Activated T-cell treated with anti-CD3 and anti-CD28 coated beads, Interleukin-2, amount 50 U/mL, for 4 hours (primary cell): ENCODE measurements around the gene DHRSX. TPM values are rescaled to one million over a fixed set of nuclear protein-coding genes. Genes with fewer than 3 reads are reported as not detected.
"Not testable (repeated sequence)": the region's sequence is repeated elsewhere in the genome, so short reads cannot be mapped to it uniquely, and the experiment has no call there.

Experiments
- ATAC-seq, 2 donors: fragments of 200-7000 bp; cut with Tn5 transposase; one replicate each; pipeline ENCODE4 v1.10.0; 2021
- DNase-seq: peaks from one replicate; pipeline ENCODE4 v3.0.0-alpha.2; 2020
- H3K27me3 Mint-ChIP-seq: one replicate; pipeline ENCODE4 v1.8.0; 2021; ENCODE audit warnings: low read depth, mixed read lengths
- H3K36me3 Mint-ChIP-seq: one replicate; pipeline ENCODE4 v1.8.0; 2022; ENCODE audit warnings: mixed read lengths; ENCODE audit not compliant: insufficient read depth
- H3K4me1 Mint-ChIP-seq: one replicate; pipeline ENCODE4 v1.8.0; 2021; ENCODE audit warnings: low read depth, mixed read lengths
- H3K4me3 Mint-ChIP-seq: one replicate; pipeline ENCODE4 v1.8.0; 2021; ENCODE audit warnings: mild to moderate bottlenecking, moderate library complexity, mixed read lengths
- H3K9me3 Mint-ChIP-seq: one replicate; pipeline ENCODE4 v1.8.0; 2021; ENCODE audit warnings: mixed read lengths
- total RNA-seq, 3 donors: library from RNA; stranded (reverse); gene quantifications; one replicate each; pipeline ENCODE4 v1.2.1, GENCODE V29; 2021

Gene DHRSX
- total RNA-seq, 3 donors from 2014 or later, result 19.3 to 23.2 (median 22.0) TPM

DNA sequence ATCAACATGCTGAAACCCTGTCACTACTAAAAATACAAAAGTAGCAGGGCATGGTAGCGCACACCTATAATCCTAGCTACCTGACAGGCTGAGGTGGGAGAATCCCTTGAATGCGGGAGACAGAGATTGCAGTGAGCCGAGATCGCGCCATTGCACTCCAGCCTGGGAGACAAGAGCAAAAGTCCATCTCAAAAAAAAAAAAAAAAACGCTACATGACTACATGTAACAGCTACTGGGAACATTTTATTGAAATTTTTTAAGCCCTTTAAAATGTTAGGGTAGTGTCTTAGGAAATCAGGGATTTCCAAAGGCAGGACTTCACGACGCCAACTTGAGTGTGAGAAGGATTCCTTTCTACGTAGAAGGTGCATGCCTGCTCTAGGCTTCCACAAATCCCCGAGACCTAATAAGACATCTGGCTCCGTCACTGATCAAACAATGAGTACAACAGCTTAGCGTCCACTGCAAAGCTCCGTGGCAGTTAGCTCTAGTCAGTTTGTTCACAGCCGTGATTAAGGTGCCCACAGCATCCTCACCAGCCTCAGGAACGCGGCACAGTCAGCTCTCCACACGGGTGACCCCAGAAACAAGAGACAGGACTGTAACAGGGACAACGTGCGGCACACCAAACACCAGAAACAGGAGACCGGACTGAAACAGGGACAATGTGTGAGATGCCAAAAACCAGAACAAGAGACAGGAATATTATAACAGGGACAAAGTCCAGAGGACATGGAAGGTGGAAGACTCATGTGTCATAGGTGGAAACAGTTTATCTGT, 33.7 kb downstream of the DHRSX start:
- DNase-seq, result no peak
- Mint-ChIP-seq H3K4me3 (no peak overlapping the region), H3K36me3 (peaks cover 14% of the 10 kb centered on the region), H3K27me3 (no peaks in the 10 kb centered on the region), H3K9me3 (no peaks in the 10 kb centered on the region), H3K4me1 (peaks cover 2% of the 10 kb centered on the region)
- ATAC-seq, result no peak

DNA sequence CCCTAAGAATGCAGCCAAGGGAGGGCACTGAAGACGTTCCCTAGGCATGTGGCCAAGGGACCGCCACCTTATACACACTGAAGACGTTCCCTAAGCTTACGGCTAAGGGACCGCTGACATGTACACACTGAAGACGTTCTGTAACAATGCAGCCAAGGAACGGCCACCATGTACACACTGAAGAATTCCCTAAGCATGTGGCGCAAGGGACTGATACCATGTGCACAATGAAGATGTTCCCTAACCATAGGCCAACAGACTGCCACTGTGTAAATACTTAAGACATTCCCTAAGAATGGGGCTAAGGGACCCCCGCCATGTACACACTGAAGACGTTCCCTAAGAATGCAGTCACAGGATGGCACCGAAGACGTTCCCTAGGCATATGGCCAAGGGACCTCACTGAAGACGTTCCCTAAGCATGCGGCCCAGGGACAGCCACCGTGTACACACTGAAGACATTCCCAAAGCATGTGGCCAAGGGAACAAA, 36.1 kb downstream of the DHRSX start:
- no peak overlapping the region for H3K4me3 Mint-ChIP-seq
- no peaks in the 10 kb centered on the region for H3K9me3 Mint-ChIP-seq
- peaks cover 2% of the 10 kb centered on the region for H3K4me1 Mint-ChIP-seq
- H3K27me3 Mint-ChIP-seq, result no peaks in the 10 kb centered on the region
- DNase-seq (no peak), ATAC-seq (no peak)
- H3K36me3 Mint-ChIP-seq, result peaks cover 10% of the 10 kb centered on the region

DNA sequence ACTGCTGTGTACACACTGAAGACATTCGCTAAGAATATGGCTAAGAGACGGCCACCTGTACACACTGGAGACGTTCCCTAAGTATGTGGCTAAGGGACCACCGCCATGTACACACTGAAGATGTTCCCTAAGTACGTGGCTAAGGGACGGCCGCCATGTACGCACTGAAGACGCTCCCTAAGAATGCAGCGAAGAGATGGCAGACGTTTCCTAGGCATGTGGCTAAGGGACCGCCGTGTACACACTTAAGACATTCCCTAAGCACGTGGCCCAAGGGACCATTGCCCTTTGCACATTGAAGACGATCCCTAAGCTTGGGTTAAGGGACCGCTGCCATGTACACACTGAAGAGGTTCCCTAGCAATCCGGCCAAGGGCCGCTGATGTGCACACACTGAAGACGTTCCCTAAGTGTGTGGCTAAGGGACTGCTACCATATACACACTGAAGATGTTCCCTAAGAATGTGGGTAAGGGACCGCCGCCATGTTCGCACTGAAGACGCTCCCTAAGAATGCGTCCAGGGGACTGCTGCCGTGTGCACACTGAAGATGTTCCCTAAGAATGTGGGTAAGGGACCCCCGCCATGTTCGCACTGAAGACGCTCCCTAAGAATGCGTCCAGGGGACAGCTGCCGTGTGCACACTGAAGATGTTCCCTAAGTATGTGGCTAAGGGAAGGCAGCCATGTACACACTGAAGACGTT, 36.7 kb downstream of the DHRSX start:
- Mint-ChIP-seq H3K27me3 (no peaks in the 10 kb centered on the region), H3K4me1 (peaks cover 2% of the 10 kb centered on the region), H3K9me3 (no peaks in the 10 kb centered on the region), H3K4me3 (no peak overlapping the region), H3K36me3 (peaks cover 10% of the 10 kb centered on the region)
- no peak for ATAC-seq
- no peak for DNase-seq

DNA sequence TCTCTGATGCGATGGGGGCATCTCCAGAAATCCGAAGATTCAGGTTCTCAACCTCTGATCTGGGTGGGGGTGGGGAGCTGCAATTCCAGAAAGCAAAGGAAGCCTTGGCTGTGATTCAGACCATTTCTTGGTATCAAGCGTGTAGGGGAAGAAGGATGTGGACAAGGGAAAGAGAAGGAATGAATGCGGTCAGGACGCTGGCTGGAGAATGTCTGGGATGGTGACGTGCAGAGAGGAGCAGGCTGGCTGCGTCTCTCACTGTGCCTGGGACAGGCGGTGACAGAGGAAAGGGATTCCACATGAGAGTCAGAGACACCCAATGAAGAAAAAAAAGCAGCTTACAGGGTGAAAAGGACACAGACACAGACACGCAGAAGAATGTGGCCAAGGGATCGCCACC, 37.3 kb downstream of the DHRSX start:
- H3K9me3 Mint-ChIP-seq, H3K4me1 Mint-ChIP-seq, H3K4me3 Mint-ChIP-seq, H3K36me3 Mint-ChIP-seq, ATAC-seq, DNase-seq, H3K27me3 Mint-ChIP-seq: not testable (repeated sequence)

DNA sequence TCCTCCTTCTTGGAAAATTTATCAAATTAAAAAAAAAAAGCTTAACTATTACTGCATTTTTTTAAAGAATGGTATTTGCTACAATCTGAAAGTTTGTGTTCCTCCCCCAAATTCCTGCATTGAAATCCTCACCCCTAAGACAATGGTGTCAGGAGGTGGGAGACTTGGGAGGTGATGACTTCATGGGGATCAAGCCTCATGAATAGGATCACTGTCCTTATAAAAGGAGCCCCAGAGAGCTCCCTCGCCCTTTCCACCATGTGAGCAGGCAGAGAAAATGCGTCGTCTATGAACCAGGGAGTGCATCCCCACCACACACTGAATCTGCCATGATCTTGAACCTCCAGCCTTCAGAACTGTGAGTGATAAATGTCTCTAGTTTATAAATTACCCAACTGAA, 38.0 kb downstream of the DHRSX start:
- ATAC-seq (no peak), DNase-seq (no peak)
- no peaks in the 10 kb centered on the region for H3K9me3 Mint-ChIP-seq
- peaks cover 6% of the 10 kb centered on the region for H3K36me3 Mint-ChIP-seq
- H3K4me3 Mint-ChIP-seq, result no peak overlapping the region
- H3K27me3 Mint-ChIP-seq, result no peaks in the 10 kb centered on the region
- peaks cover 2% of the 10 kb centered on the region for H3K4me1 Mint-ChIP-seq

DNA sequence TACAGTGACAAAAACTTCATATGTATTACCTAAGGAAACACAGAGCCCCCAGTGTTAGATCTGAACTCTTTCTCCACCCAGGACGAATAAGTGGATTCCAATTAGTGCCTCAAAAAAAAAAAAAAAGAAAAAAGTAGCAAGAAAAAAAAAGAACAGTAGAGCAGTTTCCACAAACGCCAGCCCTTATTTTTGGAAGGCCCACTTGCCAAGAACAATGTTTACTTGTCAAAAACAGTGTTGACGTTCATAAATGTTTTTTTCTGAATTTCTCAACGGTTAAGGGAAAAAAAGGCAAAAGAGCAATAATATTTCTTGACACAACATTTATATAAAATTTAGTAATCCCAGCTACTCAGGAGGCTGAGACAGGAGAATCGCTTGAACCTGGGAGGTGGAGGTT, 38.7 kb downstream of the DHRSX start:
- Mint-ChIP-seq H3K9me3 (no peaks in the 10 kb centered on the region), H3K36me3 (peaks cover 5% of the 10 kb centered on the region)

DNA sequence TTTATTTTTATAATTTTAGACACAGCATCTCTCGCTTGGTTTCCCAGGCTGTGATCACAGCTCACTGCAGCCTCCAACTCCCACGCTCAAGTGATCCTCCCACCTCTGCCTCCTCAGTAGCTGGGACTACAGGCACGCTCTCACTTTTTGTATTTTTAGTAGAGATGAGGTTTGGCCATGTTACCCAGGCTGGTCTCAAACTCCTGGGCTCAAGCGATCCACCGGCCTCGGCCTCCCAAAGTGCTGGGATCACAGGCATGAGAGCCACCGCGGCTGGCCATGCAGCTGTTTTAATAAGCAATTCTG, 39.1 kb downstream of the DHRSX start:
- H3K36me3 Mint-ChIP-seq, result peaks cover 6% of the 10 kb centered on the region
- H3K4me3 Mint-ChIP-seq, result no peak overlapping the region
- no peaks in the 10 kb centered on the region for H3K9me3 Mint-ChIP-seq
- ATAC-seq (no peak), DNase-seq (no peak)
- H3K27me3 Mint-ChIP-seq, result no peaks in the 10 kb centered on the region
- H3K4me1 Mint-ChIP-seq, result peaks cover 3% of the 10 kb centered on the region

More for the DNA sequence above, 38.7 kb downstream of the DHRSX start:
- no peak for ATAC-seq
- no peak for DNase-seq
- no peaks in the 10 kb centered on the region for H3K27me3 Mint-ChIP-seq
- no peak overlapping the region for H3K4me3 Mint-ChIP-seq
- peaks cover 2% of the 10 kb centered on the region for H3K4me1 Mint-ChIP-seq

DNA sequence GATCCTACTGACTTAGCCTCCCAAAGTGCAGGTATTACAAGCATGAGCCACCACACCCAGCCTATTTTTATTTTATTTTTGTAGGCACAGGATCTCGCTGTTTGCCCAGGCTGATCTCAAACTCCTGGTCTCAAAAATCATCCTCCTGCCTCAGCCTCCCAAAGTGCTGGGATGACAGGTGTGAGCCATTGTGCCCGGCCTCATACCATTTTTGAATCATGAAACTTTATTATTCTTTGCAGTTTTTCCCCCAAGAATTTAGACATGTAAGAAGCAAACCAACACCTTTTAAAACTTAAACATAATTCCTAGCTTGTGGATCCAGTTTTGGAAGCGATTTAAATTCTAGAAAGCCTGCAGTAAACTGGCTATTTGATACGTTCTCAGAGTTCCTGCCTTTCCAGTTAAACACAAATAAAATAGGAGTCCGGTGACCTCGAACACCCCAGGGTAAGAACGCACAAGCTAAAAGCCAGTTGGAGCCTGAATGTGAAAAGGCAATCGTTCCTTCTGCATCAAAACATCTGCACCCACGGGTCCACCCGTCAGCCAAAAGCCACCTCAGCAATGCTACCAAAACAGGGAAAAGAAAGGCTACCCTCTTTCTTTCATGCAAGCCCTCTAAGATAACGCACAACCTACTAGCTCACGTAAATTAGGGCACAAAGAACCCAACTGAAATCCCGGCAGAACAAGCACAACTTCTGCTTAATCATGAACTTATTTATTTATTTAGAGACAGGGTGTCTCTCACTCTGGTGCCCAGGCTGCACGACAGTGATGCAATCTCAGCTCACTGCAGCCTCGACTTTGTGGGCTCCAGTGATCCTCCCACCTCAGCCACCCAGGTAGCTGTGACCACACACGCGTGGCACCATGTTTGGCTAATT, 39.7 kb downstream of the DHRSX start:
- not testable (repeated sequence) for ATAC-seq, H3K9me3 Mint-ChIP-seq, H3K27me3 Mint-ChIP-seq, H3K36me3 Mint-ChIP-seq, DNase-seq, H3K4me1 Mint-ChIP-seq, H3K4me3 Mint-ChIP-seq

DNA sequence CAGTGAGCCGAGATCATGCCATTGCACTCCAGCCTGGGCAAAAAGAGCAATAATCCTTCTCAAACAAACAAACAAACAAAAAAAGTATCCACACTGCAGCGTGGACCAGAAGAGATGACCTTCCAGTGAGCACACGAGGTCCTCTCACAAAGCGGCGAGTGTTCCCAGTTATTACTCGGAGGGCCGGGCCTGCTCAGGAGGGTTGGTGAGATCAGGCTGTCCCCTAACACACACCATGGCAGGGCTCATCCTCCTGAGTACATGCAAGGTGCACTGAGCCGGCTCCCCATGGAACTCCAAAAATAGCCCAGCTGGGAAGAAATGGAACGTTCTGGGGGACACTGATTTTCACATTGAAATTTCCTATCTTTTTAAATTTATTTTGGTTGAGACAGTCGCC, 40.7 kb downstream of the DHRSX start:
- not testable (repeated sequence) for H3K4me1 Mint-ChIP-seq, H3K27me3 Mint-ChIP-seq, H3K4me3 Mint-ChIP-seq, DNase-seq, H3K36me3 Mint-ChIP-seq, H3K9me3 Mint-ChIP-seq, ATAC-seq

DNA sequence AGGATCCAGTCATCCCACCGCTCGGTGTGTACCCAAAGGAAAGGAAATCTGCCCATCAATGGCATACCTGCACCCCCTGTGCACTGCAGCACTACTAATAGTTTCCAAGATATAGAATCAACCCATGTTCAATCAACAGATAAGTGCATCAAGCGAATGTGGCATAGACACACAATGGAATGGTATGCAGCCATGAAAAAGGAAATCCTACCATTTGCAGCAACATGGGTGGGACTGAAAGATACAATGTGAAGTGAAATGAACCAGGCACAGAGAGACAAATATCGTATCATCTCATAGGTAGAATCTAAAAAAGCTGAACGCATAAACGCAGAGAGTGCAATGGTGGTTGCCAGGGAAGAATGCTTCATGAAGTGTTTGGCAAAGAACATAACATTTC, 42.5 kb downstream of the DHRSX start:
- Mint-ChIP-seq H3K4me3 (no peak overlapping the region), H3K4me1 (peaks cover 3% of the 10 kb centered on the region), H3K9me3 (no peaks in the 10 kb centered on the region), H3K36me3 (peaks cover 6% of the 10 kb centered on the region), H3K27me3 (no peaks in the 10 kb centered on the region)
- ATAC-seq (no peak), DNase-seq (no peak)

DNA sequence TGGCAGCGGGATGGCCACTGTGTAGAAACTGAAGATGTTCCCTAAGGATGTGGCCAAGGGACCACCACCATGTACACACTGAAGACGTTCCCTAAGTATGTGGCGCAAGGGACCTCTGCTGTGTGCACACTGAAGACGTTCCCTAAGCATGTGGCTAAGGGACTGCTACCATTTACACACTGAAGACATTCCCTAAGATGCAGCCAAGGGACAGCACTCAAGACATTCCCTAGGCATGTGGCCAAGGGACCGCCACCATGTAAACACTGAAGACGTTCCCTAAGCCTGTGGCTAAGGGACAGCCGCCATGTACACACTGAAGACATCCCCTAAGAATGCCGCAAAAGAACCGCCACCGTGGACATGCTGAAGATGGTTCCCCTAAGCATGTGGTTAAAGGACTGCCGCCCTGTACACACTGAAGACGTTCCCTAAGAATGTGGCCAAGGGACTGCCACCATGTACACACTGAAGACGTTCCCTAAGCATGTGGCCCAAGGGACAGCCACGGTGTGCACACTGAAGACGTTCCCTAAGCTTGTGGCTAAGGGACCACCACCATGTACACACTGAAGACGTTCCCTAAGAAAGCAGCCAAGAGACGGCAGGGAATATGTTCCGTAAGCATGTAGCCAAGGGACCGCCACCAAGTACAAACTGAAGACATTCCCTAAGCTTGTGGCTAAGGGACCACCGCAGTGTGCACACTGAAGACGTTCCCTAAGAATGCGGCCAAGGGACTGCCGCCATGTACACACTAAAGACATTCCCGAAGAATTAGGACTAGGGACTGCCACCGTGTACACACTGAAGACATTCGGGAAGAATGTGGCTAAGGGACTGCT, 43.3 kb downstream of the DHRSX start:
- Mint-ChIP-seq H3K36me3 (peaks cover 10% of the 10 kb centered on the region), H3K4me3 (no peak overlapping the region), H3K27me3 (no peaks in the 10 kb centered on the region), H3K9me3 (no peaks in the 10 kb centered on the region), H3K4me1 (peaks cover 3% of the 10 kb centered on the region)
- no peak for ATAC-seq
- DNase-seq, result no peak

DNA sequence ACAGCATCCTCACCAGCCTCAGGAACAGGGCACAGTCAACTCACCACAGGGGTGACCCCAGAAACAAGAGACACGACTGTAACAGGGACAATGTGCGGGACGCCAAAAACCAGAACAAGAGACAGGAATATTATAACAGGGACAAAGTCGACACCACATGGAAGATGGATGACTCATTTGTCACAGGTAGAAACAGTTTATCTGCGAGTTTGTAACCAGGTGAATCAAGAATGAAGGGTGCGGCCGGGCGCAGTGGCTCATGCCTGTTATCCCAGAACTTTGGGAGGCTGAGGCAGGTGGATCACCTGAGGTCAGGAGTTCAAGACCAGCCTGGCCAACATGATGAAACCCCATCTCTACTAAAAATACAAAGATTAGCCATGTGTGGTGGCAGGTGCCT, 44.7 kb downstream of the DHRSX start:
- H3K27me3 Mint-ChIP-seq, H3K4me3 Mint-ChIP-seq, ATAC-seq, H3K9me3 Mint-ChIP-seq, H3K4me1 Mint-ChIP-seq, DNase-seq: not testable (repeated sequence)
- peaks cover 12% of the 10 kb centered on the region for H3K36me3 Mint-ChIP-seq

DNA sequence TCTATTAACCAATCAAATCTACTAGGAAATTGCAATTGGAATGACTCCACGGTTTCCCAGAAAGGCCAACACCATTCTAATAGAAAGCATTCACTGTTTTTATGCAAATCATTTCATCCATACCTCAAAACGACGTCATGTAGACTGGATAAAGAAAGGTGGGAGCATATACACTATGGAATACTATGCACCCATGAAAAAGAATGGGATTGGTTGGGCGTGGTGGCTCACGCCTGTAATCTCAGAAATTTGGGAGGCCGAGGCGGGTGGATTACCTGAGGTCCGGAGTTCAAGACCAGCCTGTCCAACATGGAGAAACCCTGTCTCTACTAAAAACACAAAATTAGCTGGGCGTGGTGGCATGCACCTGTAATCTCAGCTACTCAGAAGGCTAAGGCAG, 46.2 kb downstream of the DHRSX start:
- H3K4me3 Mint-ChIP-seq, DNase-seq, H3K4me1 Mint-ChIP-seq, H3K27me3 Mint-ChIP-seq, H3K9me3 Mint-ChIP-seq, ATAC-seq: not testable (repeated sequence)
- peaks cover 12% of the 10 kb centered on the region for H3K36me3 Mint-ChIP-seq

DNA sequence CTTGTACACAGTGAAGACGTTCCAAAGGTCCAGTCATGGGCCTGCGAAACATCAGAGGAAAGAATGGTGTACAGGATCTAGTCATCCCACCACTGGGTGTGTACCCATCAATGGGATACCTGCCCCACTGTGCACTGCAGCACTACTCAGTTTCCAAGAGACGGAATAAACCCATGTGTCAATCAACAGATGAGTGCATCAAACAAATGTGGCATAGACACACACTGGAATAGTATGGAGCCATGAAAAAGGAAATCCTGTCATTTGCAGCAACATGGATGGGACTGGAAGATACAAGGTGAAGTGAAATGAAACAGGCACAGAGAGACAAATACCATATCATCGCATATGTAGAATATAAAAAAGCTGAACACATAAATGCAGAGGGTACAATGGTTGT, 48.0 kb downstream of the DHRSX start:
- Mint-ChIP-seq H3K4me3 (no peak overlapping the region), H3K9me3 (no peaks in the 10 kb centered on the region), H3K27me3 (no peaks in the 10 kb centered on the region), H3K4me1 (peaks cover 7% of the 10 kb centered on the region), H3K36me3 (peaks cover 9% of the 10 kb centered on the region)
- DNase-seq (no peak), ATAC-seq (no peak)
